SK-N-MC (cell line): ENCODE results near the gene ASGR1.
A peak's percentile ranks its signal among the peaks of the same experiment; 100 is the strongest.

Source experiments
- DNase-seq: peaks from one replicate; pipeline ENCODE4 v3.0.0-alpha.2; 2011; ENCODE audit warnings: low read depth, low spot score
- H3K27ac ChIP-seq: fragments of 200-600 bp; sonication (generic); 2 replicates; pipeline ENCODE4 v1.5.1; 2016; ENCODE audit warnings: mixed run types
- H3K36me3 ChIP-seq: fragments of 200-600 bp; sonication (generic); 2 replicates; pipeline ENCODE4 v1.6.1; 2017; ENCODE audit warnings: antibody characterized with exemption, low read length, mixed read lengths; ENCODE audit not compliant: insufficient read depth
- H3K4me3 ChIP-seq: fragments of 200-600 bp; sonication (generic); 2 replicates; pipeline ENCODE4 v1.5.1; 2016
- H3K9ac ChIP-seq: fragments of 200-600 bp; sonication (generic); 2 replicates; pipeline ENCODE4 v1.8.0; 2017; ENCODE audit warnings: mixed run types, mixed read lengths; ENCODE audit not compliant: insufficient read length
- H3K9me3 ChIP-seq: fragments of 200-600 bp; sonication (generic); 2 replicates; pipeline ENCODE4 v1.6.1; 2017; ENCODE audit warnings: low read depth, mild to moderate bottlenecking, antibody characterized with exemption, low read length, moderate library complexity, mixed read lengths
- EZH2 ChIP-seq: fragments of 200-600 bp; sonication (generic); IDR thresholded peaks from one replicate; pipeline ENCODE4 v1.6.1; 2017; ENCODE audit warnings: antibody characterized with exemption
- FOXP2 ChIP-seq: optimal IDR thresholded peaks from 2 replicates; pipeline ENCODE3; 2011; ENCODE audit warnings: mild to moderate bottlenecking, moderate library complexity; ENCODE audit not compliant: insufficient read depth; ENCODE audit errors: extremely low read length, control extremely low read depth
- POLR2AphosphoS5 ChIP-seq: IDR thresholded peaks from 2 replicates; pipeline ENCODE4 v1.6.1; 2012; ENCODE audit warnings: mild to moderate bottlenecking, low read depth, low read length, borderline replicate concordance

Gene ASGR1, protein sequence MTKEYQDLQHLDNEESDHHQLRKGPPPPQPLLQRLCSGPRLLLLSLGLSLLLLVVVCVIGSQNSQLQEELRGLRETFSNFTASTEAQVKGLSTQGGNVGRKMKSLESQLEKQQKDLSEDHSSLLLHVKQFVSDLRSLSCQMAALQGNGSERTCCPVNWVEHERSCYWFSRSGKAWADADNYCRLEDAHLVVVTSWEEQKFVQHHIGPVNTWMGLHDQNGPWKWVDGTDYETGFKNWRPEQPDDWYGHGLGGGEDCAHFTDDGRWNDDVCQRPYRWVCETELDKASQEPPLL

DNA sequence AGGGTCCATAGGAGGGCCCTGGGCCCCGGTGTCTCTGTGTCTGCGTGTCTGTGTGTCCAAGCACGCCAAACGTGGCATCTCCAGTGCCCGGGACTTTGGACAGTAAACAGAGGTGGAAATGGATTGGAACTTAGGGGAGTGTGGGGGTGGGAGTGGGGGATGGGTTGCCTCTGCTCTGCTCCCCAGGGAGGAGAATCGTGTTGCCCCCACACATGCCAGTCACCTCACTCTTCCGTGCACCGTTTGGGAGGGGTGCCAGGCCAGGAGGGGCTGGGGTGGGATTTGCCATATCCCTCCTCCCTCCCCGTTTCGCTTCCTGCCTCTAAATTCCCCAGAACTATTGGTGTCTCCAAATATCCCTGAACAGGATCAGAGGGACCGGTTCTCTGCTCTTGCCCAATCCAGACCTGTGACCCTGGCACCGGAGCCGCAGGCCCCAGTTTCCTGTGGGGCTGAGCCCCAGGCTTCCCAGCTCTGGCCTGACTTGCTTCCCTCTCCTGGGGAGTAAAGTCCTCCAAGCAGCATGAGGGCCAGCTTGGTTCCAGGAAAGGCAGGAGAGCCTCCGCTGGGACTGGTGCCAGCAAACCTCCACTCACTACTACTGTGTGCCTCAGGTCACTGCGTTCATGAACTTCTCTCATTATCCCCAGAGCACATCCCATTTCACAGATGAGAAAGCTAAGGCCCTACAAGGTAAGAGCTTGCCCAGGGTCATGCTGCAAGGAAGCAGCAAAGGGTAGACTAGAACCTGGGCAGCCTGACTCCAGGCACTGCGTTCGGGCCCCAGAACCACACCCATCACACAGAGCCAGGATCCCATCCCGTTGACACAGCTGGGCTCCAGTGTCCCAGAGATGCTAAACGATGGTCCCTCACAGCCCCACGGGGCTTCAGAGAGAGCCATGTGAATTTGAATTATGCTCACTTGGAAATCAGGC lies at the start of gene ASGR1:
TSS of gene ASGR1 (minus strand) at position 54 of the 938 bp plus-strand sequence. CDS start 807 bp downstream, outside the sequence.
- no peaks in the 10 kb centered on the region for H3K36me3 ChIP-seq
- no peak for DNase-seq
- H3K27ac ChIP-seq = no peak within 1 kb of the TSS
- H3K9ac ChIP-seq = peak within 1 kb of the TSS; percentile 71
- peak within 1 kb of the TSS; percentile 86 for H3K4me3 ChIP-seq
- TF ChIP-seq FOXP2 = no peak
- TF ChIP-seq EZH2 = no peak
- no peak for TF ChIP-seq POLR2AphosphoS5
- no peaks in the 10 kb centered on the region for H3K9me3 ChIP-seq

DNA sequence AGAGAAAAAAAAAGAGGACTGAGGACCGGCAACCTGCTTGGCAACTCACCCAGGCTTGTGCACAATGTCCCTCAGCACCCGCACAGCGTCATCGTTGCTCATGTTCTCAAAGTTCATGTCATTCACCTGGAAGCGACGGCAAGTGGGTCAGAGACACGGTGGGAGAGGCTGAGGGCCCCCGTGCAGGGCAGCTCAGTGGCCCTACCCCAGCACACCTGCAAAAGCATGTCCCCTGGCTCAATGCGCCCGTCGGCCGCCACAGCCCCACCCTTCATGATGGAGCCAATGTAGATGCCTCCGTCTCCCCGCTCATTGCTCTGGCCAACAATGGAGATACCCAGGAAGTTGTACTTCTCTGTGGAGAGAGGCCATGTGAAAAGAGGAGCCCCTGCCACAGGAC lies 49.8 kb upstream of the ASGR1 start:
- TF ChIP-seq POLR2AphosphoS5 (no peak), EZH2 (no peak), FOXP2 (no peak)
- Histone ChIP-seq H3K27ac (no peak overlapping the region), H3K4me3 (no peak overlapping the region), H3K9me3 (no peaks in the 10 kb centered on the region), H3K9ac (no peak overlapping the region), H3K36me3 (peaks cover 66% of the 10 kb centered on the region)
- DNase-seq = no peak

DNA sequence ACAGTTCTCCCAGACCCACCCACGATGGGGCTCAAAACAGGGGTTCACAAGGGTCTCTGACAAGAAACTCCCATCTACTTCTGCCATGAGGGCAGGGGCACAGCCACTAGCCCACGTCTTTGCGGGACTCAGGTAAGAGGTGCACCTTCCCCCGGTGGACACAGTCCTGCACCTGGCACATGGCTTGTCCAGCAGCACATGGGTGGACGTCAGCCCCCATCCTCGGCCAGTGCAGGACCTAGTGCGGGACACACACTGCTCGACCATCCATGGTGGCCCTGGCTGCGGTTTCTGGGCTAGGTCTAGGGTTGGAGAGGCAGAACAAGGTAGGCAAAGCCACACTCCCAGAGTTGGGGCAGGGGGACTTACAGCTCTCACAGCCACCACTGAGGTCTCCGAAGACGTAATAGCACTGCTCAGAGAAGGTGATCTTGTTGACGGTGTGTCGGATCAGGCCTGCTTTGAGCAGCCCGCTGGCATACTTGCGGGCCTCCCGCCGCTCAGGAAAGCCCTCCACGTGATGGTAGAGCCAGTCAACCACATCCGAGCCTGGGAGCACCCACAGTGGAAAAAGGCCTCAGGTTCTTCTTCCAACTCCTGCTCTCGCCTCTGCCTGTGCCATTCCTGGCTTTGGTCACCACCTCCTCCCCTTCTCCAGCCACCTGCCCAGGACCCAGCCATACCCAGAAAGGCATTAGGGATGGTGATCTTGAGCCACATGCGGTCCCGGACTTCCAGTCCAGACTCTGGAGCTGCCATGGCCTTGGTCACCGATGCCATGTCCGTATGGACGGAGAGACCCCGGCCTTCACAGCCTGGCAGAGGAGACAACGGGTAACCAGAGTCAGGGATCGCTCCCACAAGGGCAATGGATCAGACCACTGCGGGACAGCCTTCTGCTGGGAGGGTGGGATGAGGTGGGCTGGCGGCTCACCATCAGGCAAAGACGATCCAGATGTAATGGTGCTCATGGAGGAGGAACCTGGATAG lies 47.8 kb upstream of the ASGR1 start:
- TF ChIP-seq POLR2AphosphoS5 = no peak
- no peak for TF ChIP-seq FOXP2
- no peak for TF ChIP-seq EZH2
- H3K9ac ChIP-seq = no peak overlapping the region
- peaks cover 84% of the 10 kb centered on the region for H3K36me3 ChIP-seq
- no peak overlapping the region for H3K4me3 ChIP-seq
- no peak for DNase-seq
- H3K27ac ChIP-seq = no peak overlapping the region
- no peaks in the 10 kb centered on the region for H3K9me3 ChIP-seq

DNA sequence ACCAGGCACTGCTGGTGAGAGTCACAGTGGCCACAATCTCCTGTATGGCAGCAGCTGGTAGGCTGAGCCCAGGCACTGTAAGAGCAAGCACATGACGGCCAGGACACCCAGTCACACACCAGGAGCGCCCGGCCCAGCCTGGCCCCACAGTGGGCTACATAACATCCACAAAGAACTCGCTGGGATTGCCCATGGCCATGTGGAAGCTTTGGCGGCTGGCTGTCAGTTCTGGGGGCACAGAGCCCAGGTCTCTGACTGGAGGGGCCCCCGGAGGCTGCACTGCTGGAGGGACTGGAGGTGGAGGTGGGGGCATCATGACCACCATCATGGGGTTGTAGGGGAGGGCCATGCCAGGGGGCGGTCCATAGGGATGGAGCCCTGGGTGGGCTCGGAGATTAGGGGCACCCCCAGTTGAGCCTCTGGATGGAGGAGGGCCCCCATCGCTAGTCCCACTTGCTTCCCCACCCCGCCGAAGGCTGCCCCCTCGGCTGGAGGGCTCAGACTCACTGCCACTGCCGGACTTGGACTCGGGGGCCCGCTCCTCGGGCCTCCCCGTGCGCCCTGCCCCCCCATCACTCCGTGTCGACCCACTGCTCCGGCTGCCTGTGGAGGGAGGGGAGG lies 46.7 kb upstream of the ASGR1 start:
- no peak overlapping the region for H3K4me3 ChIP-seq
- H3K9me3 ChIP-seq = no peaks in the 10 kb centered on the region
- no peak for DNase-seq
- H3K9ac ChIP-seq = no peak overlapping the region
- H3K36me3 ChIP-seq = peaks cover 95% of the 10 kb centered on the region
- H3K27ac ChIP-seq = peak overlapping the region; percentile 60
- no peak for TF ChIP-seq EZH2
- no peak for TF ChIP-seq FOXP2
- no peak for TF ChIP-seq POLR2AphosphoS5

DNA sequence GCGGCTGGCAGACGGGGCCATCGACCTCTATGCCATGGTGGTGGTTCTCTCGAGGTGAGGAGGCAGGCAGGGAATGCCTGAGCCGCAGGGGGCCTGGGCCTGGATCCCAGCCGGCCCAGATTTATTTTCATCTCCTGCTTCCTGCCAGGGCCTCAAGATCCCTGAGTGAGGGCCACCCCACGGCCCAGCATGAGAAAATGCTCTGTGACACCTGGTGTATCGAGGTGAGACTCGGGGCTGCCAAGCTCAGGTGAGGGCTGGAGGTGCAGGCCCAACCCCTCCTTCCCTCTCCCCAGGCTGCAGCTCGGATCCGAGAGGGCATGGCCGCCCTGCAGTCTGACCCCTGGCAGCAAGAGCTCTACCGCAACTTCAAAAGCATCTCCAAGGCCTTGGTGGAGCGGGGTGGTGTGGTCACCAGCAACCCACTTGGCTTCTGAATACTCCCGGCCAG lies 45.5 kb upstream of the ASGR1 start:
- no peak for DNase-seq

DNA sequence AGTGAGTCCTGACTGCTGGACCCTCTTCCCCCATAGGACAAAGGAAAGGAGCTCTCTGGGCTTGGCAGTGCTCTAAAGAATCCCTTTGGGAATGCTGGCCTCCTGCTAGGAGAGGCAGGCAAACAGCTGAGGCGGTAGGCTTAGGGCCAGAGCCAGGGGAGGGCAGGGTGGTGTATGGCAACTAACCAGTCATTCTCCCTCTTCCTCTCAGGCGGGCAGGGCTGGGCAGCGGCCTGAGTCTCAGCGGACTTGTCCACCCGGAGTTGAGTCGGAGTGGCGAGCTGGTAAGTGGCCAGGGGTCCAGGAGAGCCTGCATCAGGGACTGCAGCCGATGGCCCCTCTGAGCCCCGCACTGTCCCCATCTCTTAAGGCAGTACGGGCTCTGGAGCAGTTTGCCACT lies 44.9 kb upstream of the ASGR1 start:
- Histone ChIP-seq H3K4me3 (no peak overlapping the region), H3K36me3 (peaks cover 80% of the 10 kb centered on the region), H3K27ac (no peak overlapping the region), H3K9ac (no peak overlapping the region), H3K9me3 (no peaks in the 10 kb centered on the region)
- DNase-seq = no peak
- TF ChIP-seq FOXP2 = no peak
- no peak for TF ChIP-seq POLR2AphosphoS5
- TF ChIP-seq EZH2 = no peak

More for the DNA sequence above, 45.5 kb upstream of the ASGR1 start:
- TF ChIP-seq EZH2 = no peak
- no peak for TF ChIP-seq FOXP2
- no peak for TF ChIP-seq POLR2AphosphoS5
- Histone ChIP-seq H3K4me3 (no peak overlapping the region), H3K9me3 (no peaks in the 10 kb centered on the region), H3K36me3 (peaks cover 86% of the 10 kb centered on the region), H3K9ac (no peak overlapping the region), H3K27ac (no peak overlapping the region; the same call in 1 of the 2 replicates)

DNA sequence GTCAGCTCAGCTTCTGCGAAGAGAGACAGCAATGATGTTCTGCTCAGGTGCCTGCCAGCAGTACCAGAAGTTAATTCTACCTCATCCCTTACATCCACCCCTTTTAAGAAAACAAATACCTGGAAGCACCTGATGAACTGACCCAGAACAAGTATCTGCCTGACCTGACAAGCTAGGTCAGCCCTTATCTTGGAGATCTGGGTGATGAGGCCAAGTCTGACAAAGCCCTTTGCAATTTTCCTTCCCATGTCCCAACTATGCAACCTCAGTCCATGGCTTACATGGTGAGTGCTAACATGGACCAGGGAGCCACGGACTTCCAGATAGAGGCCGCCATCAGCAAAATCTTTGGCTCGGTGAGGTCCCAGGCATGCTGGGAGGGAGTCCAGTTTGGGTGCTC lies 44.2 kb upstream of the ASGR1 start:
- DNase-seq = no peak
- TF ChIP-seq FOXP2 (no peak), POLR2AphosphoS5 (no peak), EZH2 (no peak)
- Histone ChIP-seq H3K27ac (no peak overlapping the region), H3K36me3 (peaks cover 73% of the 10 kb centered on the region), H3K4me3 (no peak overlapping the region), H3K9me3 (no peaks in the 10 kb centered on the region), H3K9ac (no peak overlapping the region)

DNA sequence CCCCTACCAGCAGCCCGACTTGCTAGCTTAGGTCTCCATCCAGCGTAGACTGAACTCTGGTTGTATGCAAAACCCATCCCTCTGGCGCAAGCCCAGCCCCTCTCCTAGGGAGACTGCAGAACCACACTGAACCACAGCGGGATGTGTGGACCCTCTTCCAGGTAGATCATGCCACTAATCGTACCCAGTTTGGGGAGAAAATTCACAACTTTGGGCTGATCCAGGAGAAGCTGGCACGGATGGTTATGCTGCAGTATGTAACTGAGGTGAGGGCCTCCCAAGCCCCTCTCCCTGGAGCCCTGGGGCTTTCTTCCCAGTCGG lies 43.8 kb upstream of the ASGR1 start:
- H3K9me3 ChIP-seq = no peaks in the 10 kb centered on the region
- no peak for TF ChIP-seq POLR2AphosphoS5
- no peak for TF ChIP-seq EZH2
- TF ChIP-seq FOXP2 = no peak
- no peak overlapping the region for H3K9ac ChIP-seq
- no peak for DNase-seq
- 0 out of 2 replicates have a peak overlapping the region, but pooled peaks have one; percentile 19 for H3K27ac ChIP-seq
- peaks cover 69% of the 10 kb centered on the region for H3K36me3 ChIP-seq
- H3K4me3 ChIP-seq = no peak overlapping the region
